Vagina (tissue), 2 donors: ENCODE results near the gene CCDC28B. TPM values are rescaled to one million over a fixed set of nuclear protein-coding genes. Genes with fewer than 3 reads are reported as not detected.

Source experiments
- DNase-seq, 2 donors: peaks; one replicate each; pipeline ENCODE4 v3.0.0-alpha.2; 2017; ENCODE audit errors: extremely low spot score in 2 of 2
- H3K27ac ChIP-seq: fragments of 200-600 bp; sonication (generic); one replicate; pipeline ENCODE4 v1.5.1; 2019
- H3K27me3 ChIP-seq: fragments of 200-600 bp; sonication (generic); one replicate; pipeline ENCODE4 v1.5.1; 2019
- H3K36me3 ChIP-seq, 2 donors: fragments of 200-600 bp; sonication (generic); one replicate each; pipeline ENCODE4 v1.5.1; 2017 to 2019
- H3K4me1 ChIP-seq: fragments of 200-600 bp; sonication (generic); one replicate; pipeline ENCODE4 v1.5.1; 2019
- H3K4me3 ChIP-seq, 2 donors: fragments of 200-600 bp; sonication (generic); 1 replicate in 1 of 2; 2 replicates in 1 of 2; pipeline ENCODE4 v1.5.1; 2016 to 2019
- H3K9me3 ChIP-seq: fragments of 200-600 bp; sonication (generic); one replicate; pipeline ENCODE4 v1.5.1; 2019
- POLR2A ChIP-seq, 2 donors: fragments of 450-650 bp; IDR thresholded peaks; one replicate each; pipeline ENCODE4 v1.6.1; 2017; ENCODE audit warnings: antibody characterized with exemption in 2 of 2, mild to moderate bottlenecking in 2 of 2, moderate library complexity in 2 of 2
- POLR2AphosphoS5 ChIP-seq, 2 donors: sonication (generic); formaldehyde crosslinking; IDR thresholded peaks; one replicate each; pipeline ENCODE4 v1.9.0; 2017; ENCODE audit warnings: antibody characterized with exemption in 2 of 2, mild to moderate bottlenecking in 2 of 2, low read depth in 1 of 2; ENCODE audit not compliant: insufficient read depth in 1 of 2
- intact Hi-C: fragments of 100-400 bp; cut with DNase I; formaldehyde crosslinking; loops from one replicate; pipeline ENCODE4 v1.15.1; 2023
- total RNA-seq: library from RNA; depleted of rRNA; stranded (reverse); fragments of >200 nt; gene quantifications from one replicate; pipeline ENCODE4 v1.2.3, GENCODE V29; 2016
- TF ChIP-seq, protein P1 (sequence below), 3 experiments: fragments of 450-650 bp in 2 of 3; fragments of 200-600 bp in 1 of 3; sonication (generic) in 1 of 3; IDR thresholded peaks; one replicate each; pipeline ENCODE4 v1.5.1; 2017 to 2019; ENCODE audit warnings: antibody characterized with exemption in 3 of 3, mild to moderate bottlenecking in 2 of 3, moderate library complexity in 2 of 3

Gene CCDC28B
- total RNA-seq, 1 donor from 2014 or later: 2.9 TPM

DNA sequence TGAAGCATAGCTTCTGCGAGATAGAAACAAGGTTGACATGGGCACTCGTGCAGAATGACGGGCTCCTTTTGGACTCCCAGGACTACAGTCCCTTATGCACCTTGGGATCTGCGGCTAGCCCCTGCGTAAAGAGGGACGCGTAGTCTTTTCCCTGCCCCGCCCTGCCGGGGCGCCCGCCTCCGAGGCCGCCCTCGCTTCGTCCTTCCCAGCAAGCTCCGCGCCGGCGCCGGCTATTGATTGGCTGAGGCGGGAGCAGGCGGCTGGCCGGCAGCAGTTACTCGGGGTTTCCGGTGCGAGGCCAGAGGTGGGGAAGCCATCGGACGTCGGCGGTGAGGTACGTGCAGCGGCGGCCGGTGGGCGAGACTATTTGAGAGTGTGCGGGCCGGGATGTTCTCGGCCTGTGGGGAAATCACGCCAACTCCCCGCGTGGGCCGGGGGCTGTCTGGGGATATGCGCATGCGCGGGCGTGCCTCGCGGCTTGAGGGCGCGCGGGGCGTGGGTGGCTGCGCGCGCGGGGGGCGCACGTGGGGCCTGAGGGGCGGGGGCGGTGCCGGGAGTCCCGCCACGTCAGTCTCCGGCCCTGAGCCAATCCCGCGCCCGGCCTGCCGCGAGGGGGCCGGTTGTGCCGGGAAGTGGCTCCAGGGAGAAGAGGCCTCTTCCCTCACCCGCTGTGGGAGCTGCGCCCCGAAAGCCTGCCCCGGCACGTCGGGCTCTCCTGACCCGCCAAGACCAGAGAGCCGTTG, 20.8 kb upstream of the CCDC28B start, which contains the start of gene TXLNA:
Gene TXLNA (plus strand): TSS at position 233 of the 743 bp plus-strand sequence. CDS start 671 bp downstream, outside the sequence.
- no peaks in the 10 kb centered on the region for H3K27me3 ChIP-seq
- TF ChIP-seq, protein P1, sequence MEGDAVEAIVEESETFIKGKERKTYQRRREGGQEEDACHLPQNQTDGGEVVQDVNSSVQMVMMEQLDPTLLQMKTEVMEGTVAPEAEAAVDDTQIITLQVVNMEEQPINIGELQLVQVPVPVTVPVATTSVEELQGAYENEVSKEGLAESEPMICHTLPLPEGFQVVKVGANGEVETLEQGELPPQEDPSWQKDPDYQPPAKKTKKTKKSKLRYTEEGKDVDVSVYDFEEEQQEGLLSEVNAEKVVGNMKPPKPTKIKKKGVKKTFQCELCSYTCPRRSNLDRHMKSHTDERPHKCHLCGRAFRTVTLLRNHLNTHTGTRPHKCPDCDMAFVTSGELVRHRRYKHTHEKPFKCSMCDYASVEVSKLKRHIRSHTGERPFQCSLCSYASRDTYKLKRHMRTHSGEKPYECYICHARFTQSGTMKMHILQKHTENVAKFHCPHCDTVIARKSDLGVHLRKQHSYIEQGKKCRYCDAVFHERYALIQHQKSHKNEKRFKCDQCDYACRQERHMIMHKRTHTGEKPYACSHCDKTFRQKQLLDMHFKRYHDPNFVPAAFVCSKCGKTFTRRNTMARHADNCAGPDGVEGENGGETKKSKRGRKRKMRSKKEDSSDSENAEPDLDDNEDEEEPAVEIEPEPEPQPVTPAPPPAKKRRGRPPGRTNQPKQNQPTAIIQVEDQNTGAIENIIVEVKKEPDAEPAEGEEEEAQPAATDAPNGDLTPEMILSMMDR (IDR thresholded peaks at IDR 0.05): no peak
- TF ChIP-seq POLR2AphosphoS5 (IDR thresholded peaks at IDR 0.05; ENCODE audit: insufficient read depth in 1 of 2, low read depth in 1 of 2) (peak; percentile 82 to 88), POLR2A (IDR thresholded peaks at IDR 0.05) (peak in 1 of 2 donors; percentile 35)
- intact Hi-C loops: no loop called here
- peak in 1 of 2 donors; percentile 95 for DNase-seq
- peak within 1 kb of the TSS; percentile 66 to 67 for H3K4me3 ChIP-seq
- H3K4me1 ChIP-seq: peaks cover 49% of the 10 kb centered on the region
- H3K9me3 ChIP-seq: no peaks in the 10 kb centered on the region
- peak within 1 kb of the TSS; percentile 89 for H3K27ac ChIP-seq
- peaks cover 0 to 30% of the 10 kb centered on the region in 2 donors for H3K36me3 ChIP-seq

DNA sequence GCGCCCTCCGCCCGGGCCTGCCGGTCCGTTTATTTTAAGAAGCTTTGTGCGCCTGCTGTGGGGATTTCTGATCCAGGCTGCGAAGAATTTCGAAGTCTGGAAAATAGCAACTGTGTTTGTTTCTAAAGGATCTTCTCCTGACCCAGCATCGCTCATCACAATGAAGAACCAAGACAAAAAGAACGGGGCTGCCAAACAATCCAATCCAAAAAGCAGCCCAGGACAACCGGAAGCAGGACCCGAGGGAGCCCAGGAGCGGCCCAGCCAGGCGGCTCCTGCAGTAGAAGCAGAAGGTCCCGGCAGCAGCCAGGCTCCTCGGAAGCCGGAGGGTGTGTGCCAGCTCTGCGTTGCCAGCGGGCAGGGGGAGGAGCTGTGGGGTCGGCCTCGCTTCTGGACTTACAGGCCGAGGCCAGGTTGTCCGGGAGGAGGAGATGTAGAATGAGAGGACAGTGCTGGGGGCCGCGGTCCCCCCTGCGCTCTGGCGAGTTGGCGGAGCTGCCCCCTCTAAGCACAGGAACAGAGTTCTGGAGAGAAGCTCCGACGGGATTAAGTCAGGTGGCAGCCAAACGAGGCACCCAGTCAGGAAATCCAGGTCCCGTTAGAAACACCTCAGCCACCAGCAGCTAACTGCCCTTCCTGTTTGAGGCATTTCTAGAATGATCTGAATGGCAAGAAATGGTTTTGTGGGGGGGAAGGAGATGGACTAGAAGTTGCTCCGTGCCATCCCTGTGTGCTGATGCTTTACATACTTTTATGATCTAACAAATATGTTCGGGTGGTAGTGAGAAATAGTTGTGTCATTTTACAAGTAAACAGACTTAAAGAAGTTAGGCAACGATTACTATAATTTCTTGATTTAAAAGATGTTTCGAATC, 20.0 kb upstream of the CCDC28B start:
- Histone ChIP-seq H3K36me3 (peaks cover 0 to 31% of the 10 kb centered on the region in 2 donors), H3K4me1 (peaks cover 55% of the 10 kb centered on the region), H3K9me3 (no peaks in the 10 kb centered on the region), H3K4me3 (peak overlapping the region; percentile 66 to 67), H3K27ac (peak overlapping the region; percentile 89), H3K27me3 (no peaks in the 10 kb centered on the region)
- intact Hi-C loops: no loop called here
- no peak for DNase-seq
- no peak for TF ChIP-seq POLR2A (IDR thresholded peaks at IDR 0.05)
- TF ChIP-seq, protein P1 (IDR thresholded peaks at IDR 0.05): no peak
- no peak for TF ChIP-seq POLR2AphosphoS5 (IDR thresholded peaks at IDR 0.05; ENCODE audit: insufficient read depth in 1 of 2, low read depth in 1 of 2)

DNA sequence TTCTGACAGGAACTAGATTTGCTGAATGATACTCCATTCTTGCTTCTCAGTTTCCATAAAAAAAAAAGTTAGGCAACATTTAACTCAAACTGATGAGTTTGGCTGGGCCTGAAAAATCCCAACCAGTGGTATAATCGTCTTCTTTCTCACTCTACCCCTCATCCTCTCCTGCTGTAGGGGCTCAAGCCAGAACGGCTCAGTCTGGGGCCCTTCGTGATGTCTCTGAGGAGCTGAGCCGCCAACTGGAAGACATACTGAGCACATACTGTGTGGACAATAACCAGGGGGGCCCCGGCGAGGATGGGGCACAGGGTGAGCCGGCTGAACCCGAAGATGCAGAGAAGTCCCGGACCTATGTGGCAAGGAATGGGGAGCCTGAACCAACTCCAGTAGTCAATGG, 19.3 kb upstream of the CCDC28B start:
- Histone ChIP-seq H3K27me3 (no peaks in the 10 kb centered on the region), H3K4me3 (peak overlapping the region; percentile 66 to 67), H3K4me1 (peaks cover 55% of the 10 kb centered on the region), H3K9me3 (no peaks in the 10 kb centered on the region), H3K36me3 (peaks cover 0 to 35% of the 10 kb centered on the region in 2 donors), H3K27ac (peak overlapping the region; percentile 89)
- no peak for DNase-seq
- TF ChIP-seq, protein P1 (IDR thresholded peaks at IDR 0.05): no peak
- TF ChIP-seq POLR2AphosphoS5 (IDR thresholded peaks at IDR 0.05; ENCODE audit: insufficient read depth in 1 of 2, low read depth in 1 of 2) (no peak), POLR2A (IDR thresholded peaks at IDR 0.05) (no peak)
- intact Hi-C loops: no loop called here

DNA sequence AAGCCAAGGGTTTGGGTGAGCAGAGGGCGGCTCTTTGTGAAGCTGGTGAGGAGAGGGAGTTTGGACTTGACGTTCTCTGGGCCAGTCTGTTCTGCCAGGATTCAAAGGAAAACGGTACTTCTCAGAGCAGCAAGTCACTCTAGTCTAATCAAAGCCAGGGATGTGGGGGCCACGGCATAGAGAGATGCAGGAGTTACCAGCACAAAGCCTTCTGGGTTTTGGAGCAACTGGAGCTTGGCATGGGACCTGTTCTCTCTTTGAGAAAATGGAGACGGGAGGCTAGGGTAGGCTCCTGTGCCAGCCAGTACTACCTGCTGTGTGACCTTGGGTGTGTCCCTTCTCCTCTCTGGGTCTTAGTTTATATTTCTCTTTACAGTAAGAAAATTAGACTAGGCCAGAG, 18.8 kb upstream of the CCDC28B start:
- Histone ChIP-seq H3K9me3 (no peaks in the 10 kb centered on the region), H3K4me3 (peak overlapping the region; percentile 66 to 67), H3K36me3 (peaks cover 0 to 39% of the 10 kb centered on the region in 2 donors), H3K27me3 (no peaks in the 10 kb centered on the region), H3K4me1 (peaks cover 55% of the 10 kb centered on the region), H3K27ac (peak overlapping the region; percentile 89)
- no peak for TF ChIP-seq POLR2AphosphoS5 (IDR thresholded peaks at IDR 0.05; ENCODE audit: insufficient read depth in 1 of 2, low read depth in 1 of 2)
- no peak for TF ChIP-seq POLR2A (IDR thresholded peaks at IDR 0.05)
- TF ChIP-seq, protein P1 (IDR thresholded peaks at IDR 0.05): no peak
- intact Hi-C loops: no loop called here
- no peak for DNase-seq
